Hematopoietic multipotent progenitor cell treated with erythropoietin and hydrocortisone succinate and interleukin-3 and kit ligand, for 6 days (in vitro differentiated cells): Measurements from ENCODE around the gene SLC9A4.
"Not testable (repeated sequence)": the region's sequence is repeated elsewhere in the genome, so short reads cannot be mapped to it uniquely, and the experiment has no call there.

ENCODE experiments used
- DNase-seq: peaks from one replicate; pipeline ENCODE4 v3.0.0-alpha.2; 2015

The SLC9A4 gene

DNA sequence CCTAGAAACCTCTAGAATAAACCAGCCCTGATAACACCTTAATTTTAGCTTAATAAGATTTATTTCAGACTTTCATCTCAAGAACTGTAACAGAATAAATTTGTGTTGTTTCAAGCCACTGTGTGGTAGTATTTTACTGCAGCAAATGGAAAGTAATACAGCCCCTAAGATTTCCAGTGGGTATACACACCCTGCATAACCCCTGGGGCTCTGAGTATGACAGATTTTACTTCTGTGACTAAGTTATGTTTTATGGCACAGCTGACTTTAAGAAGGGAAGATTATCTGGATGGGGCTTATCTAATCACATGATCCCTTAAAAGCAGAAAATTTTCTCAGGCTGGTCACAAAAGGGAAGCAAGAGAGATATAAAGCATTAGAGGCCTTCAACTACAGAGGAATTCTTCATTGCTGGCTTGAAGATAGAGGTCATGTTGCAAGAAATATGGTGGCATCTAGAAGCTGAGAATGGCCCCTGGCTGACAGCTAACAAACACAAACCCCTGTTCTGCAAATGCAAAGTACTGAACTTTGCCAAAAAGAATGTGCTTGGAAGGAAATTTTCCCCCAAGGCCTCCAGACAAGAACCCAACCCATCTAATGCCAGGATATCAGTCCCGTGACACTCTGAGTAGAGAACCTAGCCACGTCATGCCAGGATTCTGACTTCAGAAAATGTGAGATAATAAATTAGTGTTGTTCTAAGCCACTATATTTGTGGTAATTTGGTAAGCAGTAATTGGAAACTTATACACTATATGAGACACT, 78.5 kb downstream of the SLC9A4 start:
- DNase-seq = no peak

GRCh38 chr2:102553601-102554000, 80.6 kb downstream of the SLC9A4 start:
- no peak for DNase-seq

DNA sequence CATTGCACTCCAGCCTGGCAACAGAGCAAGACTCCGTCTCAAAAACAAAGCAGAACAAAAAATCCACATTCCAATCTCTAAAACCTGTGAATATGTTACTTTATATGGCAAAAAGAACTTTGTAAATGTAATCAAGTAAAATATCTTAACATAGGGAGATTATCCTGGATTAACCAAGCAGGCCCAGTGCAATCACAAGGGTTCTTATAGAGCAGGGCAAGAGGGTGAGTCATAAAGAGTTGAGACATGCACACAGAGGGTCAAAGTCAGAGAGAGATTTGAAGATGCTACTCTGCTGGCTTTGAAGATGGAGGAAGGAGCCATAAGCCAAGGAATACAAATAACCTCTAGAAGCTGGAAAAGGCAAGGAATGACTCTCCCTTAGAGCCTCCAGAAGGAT, 85.4 kb downstream of the SLC9A4 start:
- no peak for DNase-seq

DNA sequence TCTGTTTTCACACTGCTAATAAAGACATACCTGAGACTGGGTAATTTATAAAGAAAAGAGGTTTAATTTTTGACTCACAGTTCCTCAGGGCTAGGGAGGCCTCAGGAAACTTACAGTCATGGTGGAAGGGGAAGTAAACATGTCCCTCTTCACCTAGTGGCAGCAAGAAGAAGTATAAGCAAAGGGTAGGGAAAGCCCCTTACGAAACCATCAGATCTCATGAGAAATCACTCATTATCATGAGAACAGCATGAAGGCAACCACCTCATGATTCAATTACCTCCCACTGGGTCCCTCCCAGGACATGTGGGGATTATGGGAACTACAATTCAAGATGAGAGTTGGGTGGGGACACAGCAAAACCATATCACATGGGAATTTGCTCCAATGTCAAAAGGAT, 89.5 kb downstream of the SLC9A4 start:
- DNase-seq = not testable (repeated sequence)

- no peak for DNase-seq
Observed at GRCh38 chr2:102575888-102576287, 102.9 kb downstream of the SLC9A4 start.

DNA sequence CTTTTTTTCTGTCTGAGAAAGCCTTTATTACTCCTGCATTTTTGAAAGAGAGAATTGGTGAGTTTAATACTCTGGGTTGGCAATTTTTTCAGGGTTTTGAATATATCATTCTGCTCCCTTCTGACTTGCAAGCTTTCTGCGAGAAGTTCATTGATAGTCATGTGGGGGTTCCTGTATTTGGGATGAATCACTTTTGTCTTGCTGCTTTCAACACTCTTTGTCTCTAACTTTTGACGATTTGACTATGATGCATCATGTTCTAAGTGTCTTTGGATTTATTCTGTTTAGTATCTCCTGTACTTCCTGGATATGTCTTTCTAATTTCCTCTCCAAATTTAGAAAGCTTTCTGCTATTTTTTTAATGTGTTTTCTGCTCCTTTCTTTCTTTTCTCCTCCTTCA, 105.3 kb downstream of the SLC9A4 start:
- DNase-seq = no peak

DNA sequence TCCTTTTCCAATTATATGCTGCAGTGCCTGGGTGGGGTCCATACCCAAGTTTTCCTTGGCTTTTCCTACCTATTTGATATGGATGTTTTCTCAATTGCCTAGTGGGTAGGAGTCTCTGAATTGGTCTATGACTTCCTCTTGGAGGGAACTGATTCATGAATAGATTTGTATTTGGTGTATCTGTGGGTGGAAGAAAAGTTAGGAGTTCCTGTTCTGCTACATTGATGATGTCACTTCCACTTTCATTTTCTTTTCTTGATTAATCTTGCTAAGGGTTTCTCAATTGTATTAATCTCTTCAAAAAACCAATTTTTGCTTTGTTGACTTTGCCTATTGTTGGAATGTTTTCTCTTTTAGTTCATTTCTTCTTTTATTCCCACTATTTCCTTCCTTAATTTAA, 108.9 kb downstream of the SLC9A4 start:
- DNase-seq = peak; percentile 26

GRCh38 chr2:102582845-102583244, 109.8 kb downstream of the SLC9A4 start:
- no peak for DNase-seq
